GM23338 (cell line): Measurements from ENCODE around the gene SIL1.

ENCODE experiments used
- CREB1 ChIP-seq: fragments of 250-450 bp; sonication (Bioruptor Pico); IDR thresholded peaks from 2 replicates; pipeline ENCODE4 v1.5.0; 2020; ENCODE audit warnings: low read depth, mild to moderate bottlenecking, moderate library complexity
- EZH2 ChIP-seq: fragments of 200-600 bp; sonication (generic); IDR thresholded peaks from one replicate; pipeline ENCODE4 v1.8.0; 2017; ENCODE audit warnings: antibody characterized with exemption, mild to moderate bottlenecking, low read depth; ENCODE audit not compliant: unreplicated experiment
- EZH2phosphoT487 ChIP-seq: fragments of 200-600 bp; sonication (generic); IDR thresholded peaks from one replicate; pipeline ENCODE4 v1.8.1; 2018; ENCODE audit warnings: antibody characterized with exemption; ENCODE audit not compliant: unreplicated experiment
- JUNB ChIP-seq: IDR thresholded peaks from one replicate; pipeline ENCODE4 v1.6.1; 2016; ENCODE audit warnings: antibody characterized with exemption; ENCODE audit not compliant: unreplicated experiment
- NANOG ChIP-seq: IDR thresholded peaks from 2 replicates; pipeline ENCODE4 v1.6.1; 2016; ENCODE audit warnings: antibody characterized with exemption, borderline replicate concordance
- POLR2AphosphoS5 ChIP-seq: IDR thresholded peaks from 2 replicates; pipeline ENCODE4 v1.6.1; 2016; ENCODE audit warnings: antibody characterized with exemption, low read depth
- REST ChIP-seq: IDR thresholded peaks from one replicate; pipeline ENCODE4 v1.6.1; 2018; ENCODE audit warnings: antibody characterized with exemption; ENCODE audit not compliant: unreplicated experiment
- ZNF114 ChIP-seq: fragments of 250-450 bp; sonication (Bioruptor Pico); IDR thresholded peaks from 2 replicates; pipeline ENCODE4 v1.5.0; 2020; ENCODE audit warnings: mild to moderate bottlenecking, moderate library complexity
- ZNF331 ChIP-seq: fragments of 250-450 bp; sonication (Bioruptor Pico); IDR thresholded peaks from 2 replicates; pipeline ENCODE4 v1.5.0; 2020; ENCODE audit warnings: low read depth, mild to moderate bottlenecking, moderate library complexity
- TF ChIP-seq, protein P1 (sequence below), 2 experiments: fragments of 200-600 bp in 1 of 2; sonication (generic) in 1 of 2; conservative IDR thresholded peaks; 2 replicates each; pipeline versions ENCODE4 v1.5.1 to v1.6.1; 2016 to 2017; ENCODE audit warnings: antibody characterized with exemption in 2 of 2, low read depth in 2 of 2, mild to moderate bottlenecking in 2 of 2, moderate library complexity in 1 of 2
- TF ChIP-seq, protein P2 (sequence below): IDR thresholded peaks from 2 replicates; pipeline ENCODE4 v1.6.1; 2016; ENCODE audit warnings: antibody characterized with exemption
- TF ChIP-seq, protein P3 (sequence below): fragments of 250-450 bp; sonication (Bioruptor Pico); IDR thresholded peaks from 2 replicates; pipeline ENCODE4 v1.5.0; 2020; ENCODE audit warnings: mild to moderate bottlenecking, moderate library complexity

DNA sequence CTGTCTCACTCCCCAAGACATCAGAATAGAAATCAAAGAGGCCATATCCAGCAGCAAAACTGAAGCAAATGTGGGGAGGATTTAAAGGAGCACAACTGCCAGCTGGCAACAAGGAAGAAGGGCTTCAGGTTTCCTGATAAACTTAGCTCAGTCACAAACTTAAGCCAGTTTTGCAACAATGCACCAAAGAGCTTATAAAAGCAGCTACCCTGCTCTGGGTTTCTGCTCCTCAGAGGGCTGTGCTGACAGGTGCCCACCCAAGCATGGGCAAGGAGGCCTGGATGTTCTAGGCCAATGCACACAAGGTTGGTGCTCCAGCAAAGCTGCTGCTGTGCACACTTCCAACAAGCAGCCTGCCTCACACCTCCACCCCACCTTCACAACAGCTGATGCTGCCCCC is 132.9 kb downstream of the SIL1 start:
- TF ChIP-seq, protein P1, sequence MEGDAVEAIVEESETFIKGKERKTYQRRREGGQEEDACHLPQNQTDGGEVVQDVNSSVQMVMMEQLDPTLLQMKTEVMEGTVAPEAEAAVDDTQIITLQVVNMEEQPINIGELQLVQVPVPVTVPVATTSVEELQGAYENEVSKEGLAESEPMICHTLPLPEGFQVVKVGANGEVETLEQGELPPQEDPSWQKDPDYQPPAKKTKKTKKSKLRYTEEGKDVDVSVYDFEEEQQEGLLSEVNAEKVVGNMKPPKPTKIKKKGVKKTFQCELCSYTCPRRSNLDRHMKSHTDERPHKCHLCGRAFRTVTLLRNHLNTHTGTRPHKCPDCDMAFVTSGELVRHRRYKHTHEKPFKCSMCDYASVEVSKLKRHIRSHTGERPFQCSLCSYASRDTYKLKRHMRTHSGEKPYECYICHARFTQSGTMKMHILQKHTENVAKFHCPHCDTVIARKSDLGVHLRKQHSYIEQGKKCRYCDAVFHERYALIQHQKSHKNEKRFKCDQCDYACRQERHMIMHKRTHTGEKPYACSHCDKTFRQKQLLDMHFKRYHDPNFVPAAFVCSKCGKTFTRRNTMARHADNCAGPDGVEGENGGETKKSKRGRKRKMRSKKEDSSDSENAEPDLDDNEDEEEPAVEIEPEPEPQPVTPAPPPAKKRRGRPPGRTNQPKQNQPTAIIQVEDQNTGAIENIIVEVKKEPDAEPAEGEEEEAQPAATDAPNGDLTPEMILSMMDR (conservative IDR thresholded peaks at IDR 0.05; ENCODE audit: low read depth in 2 of 2): no peak
- TF ChIP-seq EZH2phosphoT487 (no peak), POLR2AphosphoS5 (no peak), NANOG (no peak), EZH2 (no peak), CREB1 (CRISPR knock-in tag) (no peak), REST (no peak), ZNF331 (CRISPR knock-in tag) (no peak), ZNF114 (CRISPR knock-in tag) (no peak), JUNB (no peak)
- TF ChIP-seq, protein P2, sequence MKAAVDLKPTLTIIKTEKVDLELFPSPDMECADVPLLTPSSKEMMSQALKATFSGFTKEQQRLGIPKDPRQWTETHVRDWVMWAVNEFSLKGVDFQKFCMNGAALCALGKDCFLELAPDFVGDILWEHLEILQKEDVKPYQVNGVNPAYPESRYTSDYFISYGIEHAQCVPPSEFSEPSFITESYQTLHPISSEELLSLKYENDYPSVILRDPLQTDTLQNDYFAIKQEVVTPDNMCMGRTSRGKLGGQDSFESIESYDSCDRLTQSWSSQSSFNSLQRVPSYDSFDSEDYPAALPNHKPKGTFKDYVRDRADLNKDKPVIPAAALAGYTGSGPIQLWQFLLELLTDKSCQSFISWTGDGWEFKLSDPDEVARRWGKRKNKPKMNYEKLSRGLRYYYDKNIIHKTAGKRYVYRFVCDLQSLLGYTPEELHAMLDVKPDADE: no peak
- TF ChIP-seq, protein P3, sequence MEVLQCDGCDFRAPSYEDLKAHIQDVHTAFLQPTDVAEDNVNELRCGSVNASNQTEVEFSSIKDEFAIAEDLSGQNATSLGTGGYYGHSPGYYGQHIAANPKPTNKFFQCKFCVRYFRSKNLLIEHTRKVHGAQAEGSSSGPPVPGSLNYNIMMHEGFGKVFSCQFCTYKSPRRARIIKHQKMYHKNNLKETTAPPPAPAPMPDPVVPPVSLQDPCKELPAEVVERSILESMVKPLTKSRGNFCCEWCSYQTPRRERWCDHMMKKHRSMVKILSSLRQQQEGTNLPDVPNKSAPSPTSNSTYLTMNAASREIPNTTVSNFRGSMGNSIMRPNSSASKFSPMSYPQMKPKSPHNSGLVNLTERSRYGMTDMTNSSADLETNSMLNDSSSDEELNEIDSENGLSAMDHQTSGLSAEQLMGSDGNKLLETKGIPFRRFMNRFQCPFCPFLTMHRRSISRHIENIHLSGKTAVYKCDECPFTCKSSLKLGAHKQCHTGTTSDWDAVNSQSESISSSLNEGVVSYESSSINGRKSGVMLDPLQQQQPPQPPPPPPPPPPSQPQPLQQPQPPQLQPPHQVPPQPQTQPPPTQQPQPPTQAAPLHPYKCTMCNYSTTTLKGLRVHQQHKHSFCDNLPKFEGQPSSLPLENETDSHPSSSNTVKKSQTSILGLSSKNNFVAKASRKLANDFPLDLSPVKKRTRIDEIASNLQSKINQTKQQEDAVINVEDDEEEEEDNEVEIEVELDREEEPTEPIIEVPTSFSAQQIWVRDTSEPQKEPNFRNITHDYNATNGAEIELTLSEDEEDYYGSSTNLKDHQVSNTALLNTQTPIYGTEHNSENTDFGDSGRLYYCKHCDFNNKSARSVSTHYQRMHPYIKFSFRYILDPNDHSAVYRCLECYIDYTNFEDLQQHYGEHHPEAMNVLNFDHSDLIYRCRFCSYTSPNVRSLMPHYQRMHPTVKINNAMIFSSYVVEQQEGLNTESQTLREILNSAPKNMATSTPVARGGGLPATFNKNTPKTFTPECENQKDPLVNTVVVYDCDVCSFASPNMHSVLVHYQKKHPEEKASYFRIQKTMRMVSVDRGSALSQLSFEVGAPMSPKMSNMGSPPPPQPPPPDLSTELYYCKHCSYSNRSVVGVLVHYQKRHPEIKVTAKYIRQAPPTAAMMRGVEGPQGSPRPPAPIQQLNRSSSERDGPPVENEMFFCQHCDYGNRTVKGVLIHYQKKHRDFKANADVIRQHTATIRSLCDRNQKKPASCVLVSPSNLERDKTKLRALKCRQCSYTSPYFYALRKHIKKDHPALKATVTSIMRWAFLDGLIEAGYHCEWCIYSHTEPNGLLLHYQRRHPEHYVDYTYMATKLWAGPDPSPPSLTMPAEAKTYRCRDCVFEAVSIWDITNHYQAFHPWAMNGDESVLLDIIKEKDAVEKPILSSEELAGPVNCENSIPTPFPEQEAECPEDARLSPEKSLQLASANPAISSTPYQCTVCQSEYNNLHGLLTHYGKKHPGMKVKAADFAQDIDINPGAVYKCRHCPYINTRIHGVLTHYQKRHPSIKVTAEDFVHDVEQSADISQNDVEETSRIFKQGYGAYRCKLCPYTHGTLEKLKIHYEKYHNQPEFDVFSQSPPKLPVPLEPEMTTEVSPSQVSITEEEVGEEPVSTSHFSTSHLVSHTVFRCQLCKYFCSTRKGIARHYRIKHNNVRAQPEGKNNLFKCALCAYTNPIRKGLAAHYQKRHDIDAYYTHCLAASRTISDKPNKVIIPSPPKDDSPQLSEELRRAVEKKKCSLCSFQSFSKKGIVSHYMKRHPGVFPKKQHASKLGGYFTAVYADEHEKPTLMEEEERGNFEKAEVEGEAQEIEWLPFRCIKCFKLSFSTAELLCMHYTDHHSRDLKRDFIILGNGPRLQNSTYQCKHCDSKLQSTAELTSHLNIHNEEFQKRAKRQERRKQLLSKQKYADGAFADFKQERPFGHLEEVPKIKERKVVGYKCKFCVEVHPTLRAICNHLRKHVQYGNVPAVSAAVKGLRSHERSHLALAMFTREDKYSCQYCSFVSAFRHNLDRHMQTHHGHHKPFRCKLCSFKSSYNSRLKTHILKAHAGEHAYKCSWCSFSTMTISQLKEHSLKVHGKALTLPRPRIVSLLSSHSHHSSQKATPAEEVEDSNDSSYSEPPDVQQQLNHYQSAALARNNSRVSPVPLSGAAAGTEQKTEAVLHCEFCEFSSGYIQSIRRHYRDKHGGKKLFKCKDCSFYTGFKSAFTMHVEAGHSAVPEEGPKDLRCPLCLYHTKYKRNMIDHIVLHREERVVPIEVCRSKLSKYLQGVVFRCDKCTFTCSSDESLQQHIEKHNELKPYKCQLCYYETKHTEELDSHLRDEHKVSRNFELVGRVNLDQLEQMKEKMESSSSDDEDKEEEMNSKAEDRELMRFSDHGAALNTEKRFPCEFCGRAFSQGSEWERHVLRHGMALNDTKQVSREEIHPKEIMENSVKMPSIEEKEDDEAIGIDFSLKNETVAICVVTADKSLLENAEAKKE (CRISPR knock-in tag): no peak
